Measurements from ENCODE around the gene ABLIM3. TPM values are rescaled to one million over a fixed set of nuclear protein-coding genes. Genes with fewer than 3 reads are reported as not detected.
A peak's percentile ranks its signal among the peaks of the same experiment; 100 is the strongest.

Gene ABLIM3
- total RNA-seq, 1 donor from 2014 or later, result 3.6 TPM

GRCh38 chr5:149127394-149127955, 13.8 kb upstream of the ABLIM3 start:
- H3K9me3 Mint-ChIP-seq (ENCODE audit: unreplicated experiment), result no peaks in the 10 kb centered on the region

GRCh38 chr5:149128023-149128875, 13.0 kb upstream of the ABLIM3 start:
- peak; percentile 55 for TF ChIP-seq CTCF (IDR thresholded peaks at IDR 0.05; ENCODE audit: unreplicated experiment)
- no peaks in the 10 kb centered on the region for H3K36me3 Mint-ChIP-seq (ENCODE audit: low read depth, unreplicated experiment)
- DNase-seq (ENCODE audit: low spot score), result peak; percentile 59

More at GRCh38 chr5:149127394-149127955, 13.8 kb upstream of the ABLIM3 start:
- Mint-ChIP-seq H3K27ac (ENCODE audit: unreplicated experiment) (no peak overlapping the region), H3K4me1 (ENCODE audit: unreplicated experiment) (peaks cover 11% of the 10 kb centered on the region), H3K36me3 (ENCODE audit: low read depth, unreplicated experiment) (no peaks in the 10 kb centered on the region), H3K27me3 (ENCODE audit: unreplicated experiment) (no peaks in the 10 kb centered on the region), H3K4me3 (ENCODE audit: unreplicated experiment) (no peak overlapping the region)
- no peak for DNase-seq (ENCODE audit: low spot score)
- TF ChIP-seq CTCF (IDR thresholded peaks at IDR 0.05; ENCODE audit: unreplicated experiment), result no peak

GRCh38 chr5:149129181-149129580, 12.1 kb upstream of the ABLIM3 start:
- no peak for DNase-seq (ENCODE audit: low spot score)
- no peaks in the 10 kb centered on the region for H3K36me3 Mint-ChIP-seq (ENCODE audit: low read depth, unreplicated experiment)
- peaks cover 11% of the 10 kb centered on the region for H3K4me1 Mint-ChIP-seq (ENCODE audit: unreplicated experiment)
- H3K27me3 Mint-ChIP-seq (ENCODE audit: unreplicated experiment), result peaks cover 3% of the 10 kb centered on the region
- H3K27ac Mint-ChIP-seq (ENCODE audit: unreplicated experiment), result no peak overlapping the region
- H3K4me3 Mint-ChIP-seq (ENCODE audit: unreplicated experiment), result no peak overlapping the region
- H3K9me3 Mint-ChIP-seq (ENCODE audit: unreplicated experiment), result no peaks in the 10 kb centered on the region
- no peak for TF ChIP-seq CTCF (IDR thresholded peaks at IDR 0.05; ENCODE audit: unreplicated experiment)

More at GRCh38 chr5:149128023-149128875, 13.0 kb upstream of the ABLIM3 start:
- H3K4me3 Mint-ChIP-seq (ENCODE audit: unreplicated experiment), result no peak overlapping the region
- H3K9me3 Mint-ChIP-seq (ENCODE audit: unreplicated experiment), result no peaks in the 10 kb centered on the region
- peaks cover 11% of the 10 kb centered on the region for H3K4me1 Mint-ChIP-seq (ENCODE audit: unreplicated experiment)
- H3K27me3 Mint-ChIP-seq (ENCODE audit: unreplicated experiment), result no peaks in the 10 kb centered on the region
- H3K27ac Mint-ChIP-seq (ENCODE audit: unreplicated experiment), result no peak overlapping the region

- H3K4me3 Mint-ChIP-seq (ENCODE audit: unreplicated experiment), result no peak overlapping the region
- no peak for TF ChIP-seq CTCF (IDR thresholded peaks at IDR 0.05; ENCODE audit: unreplicated experiment)
- peaks cover 3% of the 10 kb centered on the region for H3K27me3 Mint-ChIP-seq (ENCODE audit: unreplicated experiment)
- H3K36me3 Mint-ChIP-seq (ENCODE audit: low read depth, unreplicated experiment), result no peaks in the 10 kb centered on the region
- no peak overlapping the region for H3K27ac Mint-ChIP-seq (ENCODE audit: unreplicated experiment)
- peaks cover 8% of the 10 kb centered on the region for H3K4me1 Mint-ChIP-seq (ENCODE audit: unreplicated experiment)
- H3K9me3 Mint-ChIP-seq (ENCODE audit: unreplicated experiment), result no peaks in the 10 kb centered on the region
- DNase-seq (ENCODE audit: low spot score), result no peak
Observed at GRCh38 chr5:149130121-149130914, 11.0 kb upstream of the ABLIM3 start.
